SK-N-SH (cell line): ENCODE results near the gene TPGS1. TPM values are rescaled to one million over a fixed set of nuclear protein-coding genes. Genes with fewer than 3 reads are reported as not detected.

Experiments
- CTCF ChIA-PET: fragments of 300-600, 350-600 bp; formaldehyde crosslinking; extraction: SDS; loops from one replicate; lab custom pipeline; 2021; lab: Yijun Ruan, JAX
- POLR2A ChIA-PET: fragments of 350-600 bp; sonication (Branson Sonifier 250); formaldehyde crosslinking; extraction: SDS; loops from one replicate; lab custom pipeline; 2020; ENCODE audit warnings: antibody characterized with exemption, inconsistent platforms; lab: Yijun Ruan, JAX
- DNase-seq: peaks from one replicate; pipeline ENCODE4 v3.0.0; 2012
- H2AFZ ChIP-seq: fragments of 200-600 bp; sonication (generic); 2 replicates; pipeline ENCODE4 v1.8.1; 2016; ENCODE audit warnings: antibody characterized with exemption, mild to moderate bottlenecking, low read depth
- H3F3A ChIP-seq: fragments of 200-600 bp; sonication (generic); replicated peaks from 2 replicates; pipeline ENCODE3; 2016; ENCODE audit warnings: antibody characterized with exemption, mild to moderate bottlenecking; ENCODE audit not compliant: insufficient read depth
- H3K27ac ChIP-seq, 2 experiments: fragments of 200-500 bp in 1 of 2; fragments of 200-600 bp in 1 of 2; sonication (Bioruptor generic) in 1 of 2; sonication (generic), shearing (Covaris generic) in 1 of 2; 2 replicates each; pipeline versions ENCODE4 v1.5.1 to v1.6.1; 2014 to 2016; ENCODE audit warnings: low read depth in 2 of 2, inconsistent platforms in 1 of 2, low read length in 1 of 2, mild to moderate bottlenecking in 1 of 2, mixed read lengths in 1 of 2
- H3K27me3 ChIP-seq: fragments of 200-600 bp; sonication (generic), shearing (Covaris generic); 2 replicates; pipeline ENCODE4 v1.6.1; 2016; ENCODE audit warnings: mixed run types; ENCODE audit not compliant: insufficient read depth
- H3K36me3 ChIP-seq, 2 experiments: fragments of 200-500 bp in 1 of 2; fragments of 200-600 bp in 1 of 2; sonication (Bioruptor generic) in 1 of 2; sonication (generic) in 1 of 2; replicated peaks in 1 of 2; 2 replicates each; pipeline versions ENCODE3 to v1.5.1; 2014 to 2016; ENCODE audit warnings: low read length in 1 of 2, mild to moderate bottlenecking in 1 of 2; ENCODE audit not compliant: insufficient read depth in 2 of 2, control insufficient read depth in 1 of 2
- H3K4me1 ChIP-seq, 2 experiments: fragments of 200-500 bp in 1 of 2; fragments of 200-600 bp in 1 of 2; sonication (Bioruptor generic) in 1 of 2; sonication (generic), shearing (Covaris generic) in 1 of 2; 2 replicates each; pipeline versions ENCODE4 v1.5.1 to v1.6.1; 2014 to 2016; ENCODE audit warnings: low read depth in 1 of 2, low read length in 1 of 2, mixed run types in 1 of 2; ENCODE audit not compliant: insufficient read depth in 2 of 2, control insufficient read depth in 1 of 2
- H3K4me2 ChIP-seq: fragments of 200-600 bp; sonication (generic), shearing (Covaris generic); 2 replicates; pipeline ENCODE4 v1.6.1; 2017; ENCODE audit warnings: mixed run types
- H3K4me3 ChIP-seq, 2 experiments: fragments of 200-500 bp in 1 of 2; fragments of 200-600 bp in 1 of 2; sonication (Bioruptor generic) in 1 of 2; sonication (generic), shearing (Covaris generic) in 1 of 2; 2 replicates each; pipeline versions ENCODE4 v1.5.1 to v1.8.1; 2014 to 2016; ENCODE audit warnings: low read depth in 2 of 2, inconsistent platforms in 1 of 2, low read length in 1 of 2, mild to moderate bottlenecking in 1 of 2, mixed read lengths in 1 of 2, moderate library complexity in 1 of 2
- H3K79me2 ChIP-seq: fragments of 200-600 bp; sonication (generic); 2 replicates; pipeline ENCODE4 v1.8.1; 2017; ENCODE audit warnings: mild to moderate bottlenecking; ENCODE audit not compliant: insufficient read depth
- H3K9ac ChIP-seq: fragments of 200-600 bp; sonication (generic); 2 replicates; pipeline ENCODE4 v1.6.1; 2017; ENCODE audit warnings: mixed run types
- H3K9me2 ChIP-seq: fragments of 200-600 bp; sonication (generic); 2 replicates; pipeline ENCODE4 v1.6.1; 2017; ENCODE audit warnings: mixed run types
- H3K9me3 ChIP-seq: fragments of 200-600 bp; sonication (generic); 2 replicates; pipeline ENCODE4 v1.6.1; 2017; ENCODE audit warnings: mixed run types, mild to moderate bottlenecking, moderate library complexity
- H4K20me1 ChIP-seq: fragments of 200-600 bp; sonication (generic); 2 replicates; pipeline ENCODE4 v1.6.1; 2017; ENCODE audit warnings: mild to moderate bottlenecking, mixed run types; ENCODE audit not compliant: insufficient read depth
- CHD2 ChIP-seq: fragments of 150-350 bp; IDR thresholded peaks from 2 replicates; pipeline ENCODE4 v1.6.1; 2018; ENCODE audit warnings: low read length; ENCODE audit not compliant: partially characterized antibody
- CTCF ChIP-seq: fragments of 200-600 bp; sonication (generic); IDR thresholded peaks from 2 replicates; pipeline ENCODE4 v1.6.1; 2017; ENCODE audit warnings: antibody characterized with exemption, mild to moderate bottlenecking, moderate library complexity
- FOSL2 ChIP-seq: IDR thresholded peaks from 2 replicates; pipeline ENCODE4 v1.4.0; 2012; ENCODE audit warnings: low read depth, mild to moderate bottlenecking, moderate library complexity, borderline replicate concordance
- FOXJ3 ChIP-seq: sonication (generic); formaldehyde crosslinking; IDR thresholded peaks from 2 replicates; pipeline ENCODE4 v1.5.1; 2020; ENCODE audit warnings: mild to moderate bottlenecking, missing genetic modification reagents
- GABPA ChIP-seq: IDR thresholded peaks from 2 replicates; pipeline ENCODE4 v1.4.0; 2012; ENCODE audit warnings: low read depth, mild to moderate bottlenecking
- MXI1 ChIP-seq: IDR thresholded peaks from 2 replicates; pipeline ENCODE4 v1.6.1; 2012; ENCODE audit warnings: mild to moderate bottlenecking, low read depth, low read length, improper control_type of control experiment
- NRF1 ChIP-seq: IDR thresholded peaks from 2 replicates; pipeline ENCODE4 v1.6.1; 2012; ENCODE audit warnings: low read depth, mild to moderate bottlenecking, low read length
- RAD21 ChIP-seq: IDR thresholded peaks from 2 replicates; pipeline ENCODE4 v1.6.1; 2012; ENCODE audit warnings: mild to moderate bottlenecking, low read length
- RFX5 ChIP-seq: IDR thresholded peaks from 2 replicates; pipeline ENCODE4 v1.6.1; 2012; ENCODE audit warnings: mild to moderate bottlenecking, improper control_type of control experiment, low read length
- SIN3A ChIP-seq: IDR thresholded peaks from 2 replicates; pipeline ENCODE4 v1.6.1; 2012; ENCODE audit warnings: low read depth, mild to moderate bottlenecking, low read length, moderate library complexity, borderline replicate concordance
- SMC3 ChIP-seq: IDR thresholded peaks from 2 replicates; pipeline ENCODE4 v1.6.1; 2012; ENCODE audit warnings: low read depth, low read length, improper control_type of control experiment
- USF2 ChIP-seq: fragments of 150-350 bp; IDR thresholded peaks from 2 replicates; pipeline ENCODE4 v1.6.1; 2017; ENCODE audit warnings: antibody characterized with exemption, low read length, low read depth, borderline replicate concordance
- WGBS: methylation state at CpG from one replicate; pipeline ENCODE4 v1.1.6; 2017; ENCODE audit warnings: low lambda C conversion rate; 5-methylcytosine and 5-hydroxymethylcytosine counted together
- polyA plus RNA-seq, 3 experiments: library from polyadenylated mRNA; depleted of rRNA; stranded (reverse); fragments of >200 nt; gene quantifications; 2 replicates each; pipeline ENCODE4 v1.2.3, GENCODE V29; 2012
- TF ChIP-seq, protein P1 (sequence below): IDR thresholded peaks from 2 replicates; pipeline ENCODE4 v1.4.0; 2012; ENCODE audit warnings: low read depth

TPGS1 gene
- polyA plus RNA-seq, 1 of the 3 experiments (the other 2 are of a cell fraction): 31.0 TPM

DNA sequence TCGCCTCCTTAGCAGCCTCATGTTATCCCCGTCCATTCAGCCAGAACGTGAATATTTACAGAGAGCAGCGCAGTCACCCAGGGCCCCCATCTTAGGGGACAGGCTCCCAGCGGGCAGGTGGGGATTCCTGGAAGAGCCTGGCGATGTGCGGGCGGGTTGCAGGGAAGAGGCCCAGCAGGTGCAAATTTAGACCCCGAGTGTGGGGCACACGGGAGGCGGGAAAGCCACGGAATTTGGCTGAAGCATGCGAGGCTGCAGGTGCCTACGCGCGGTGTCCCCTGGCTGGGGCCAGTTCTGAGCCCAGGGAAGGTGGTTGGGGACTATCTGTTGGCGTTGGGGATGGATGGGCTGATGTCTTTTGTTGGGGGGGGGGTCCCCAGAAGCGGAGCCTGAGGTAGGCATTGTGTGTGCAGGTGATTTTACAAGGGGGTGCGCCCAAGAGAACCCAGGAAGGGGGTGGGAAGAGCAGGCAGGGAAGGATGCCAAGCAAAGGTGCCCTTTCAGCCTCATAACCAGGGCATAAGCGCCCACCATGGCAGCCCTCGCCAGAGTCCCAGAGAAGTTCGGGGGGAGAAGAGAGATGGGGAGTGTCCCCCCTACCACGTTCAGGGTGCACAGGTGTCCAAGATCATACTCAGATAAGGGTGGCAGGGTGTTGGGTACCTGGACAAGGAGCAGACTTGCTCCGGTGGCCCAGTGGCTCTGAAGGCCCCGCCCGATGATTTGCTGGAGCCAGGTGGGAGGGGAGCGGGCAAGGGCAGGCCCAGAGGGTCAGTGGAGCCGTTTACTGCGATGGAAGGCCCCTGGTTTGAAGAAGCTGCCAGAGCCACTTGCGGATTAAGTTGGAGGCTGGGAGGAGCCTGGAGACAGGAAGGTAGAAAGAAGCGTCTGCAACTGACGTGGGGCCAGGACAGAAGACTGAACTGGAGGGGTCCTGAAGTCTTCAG is 1.2 kb downstream of the TPGS1 start:
- Histone ChIP-seq H3K79me2 (peaks cover 16% of the 10 kb centered on the region), H2AFZ (0 out of 2 replicates have a peak overlapping the region, but pooled peaks have one; percentile 45), H3F3A (peaks cover 5% of the 10 kb centered on the region), H3K9me3 (no peaks in the 10 kb centered on the region), H3K4me2 (peak overlapping the region; percentile 97), H3K36me3 (peaks cover 0 to 5% of the 10 kb centered on the region in 2 experiments), H3K27me3 (no peaks in the 10 kb centered on the region), H3K4me3 (peak overlapping the region; percentile 96 to 98), H4K20me1 (peaks cover 5% of the 10 kb centered on the region; the same call in 1 of the 2 replicates), H3K27ac (peak overlapping the region in 1 of 2 experiments; percentile 44; a peak in 1 of 4 replicates), H3K4me1 (peaks cover 3 to 13% of the 10 kb centered on the region in 2 experiments; a peak in 1 of 4 replicates), H3K9me2 (no peaks in the 10 kb centered on the region), H3K9ac (peak overlapping the region; percentile 97)
- POLR2A ChIA-PET: no interaction called here
- CTCF ChIA-PET: interaction anchor here (0.8 to 3.8 kb wide), 6 partner anchors 14 to 125 kb away, joined by 4 to 71 read pairs (median 32); partner anchors contain the start of genes CDC34 and MADCAM1
- 53% methylated on average over 25 of the region's 32 CpGs for WGBS
- no peak for TF ChIP-seq FOXJ3 (CRISPR knock-in tag)
- no peak for DNase-seq

GRCh38 chr19:510606-511100 is 3.4 kb downstream of the TPGS1 start:
- Histone ChIP-seq H3K9me2 (no peaks in the 10 kb centered on the region), H2AFZ (no peak overlapping the region), H3K4me2 (no peak overlapping the region), H3F3A (peaks cover 5% of the 10 kb centered on the region), H3K4me1 (peaks cover 3 to 13% of the 10 kb centered on the region in 2 experiments; a peak in 1 of 4 replicates), H3K4me3 (peak overlapping the region in 1 of 2 experiments; percentile 50; a peak in 1 of 4 replicates), H3K36me3 (peaks cover 0 to 5% of the 10 kb centered on the region in 2 experiments), H3K79me2 (peaks cover 18% of the 10 kb centered on the region), H3K27ac (peak overlapping the region in 1 of 2 experiments; percentile 28; a peak in 1 of 4 replicates), H4K20me1 (peaks cover 5% of the 10 kb centered on the region; the same call in 1 of the 2 replicates), H3K9ac (no peak overlapping the region), H3K9me3 (no peaks in the 10 kb centered on the region), H3K27me3 (no peaks in the 10 kb centered on the region)
- DNase-seq: peak; percentile 93
- ChIA-PET CTCF (interaction anchor here (0.6 to 3.6 kb wide), 33 partner anchors 12 to 429 kb away, joined by 3 to 71 read pairs (median 4); partner anchors contain the start of genes BSG, CDC34 and SHC2), POLR2A (interaction anchor here (0.7 kb wide), 2 partner anchors 18 to 20 kb away, joined by 3 read pairs; no protein-coding TSS in a partner anchor)
- WGBS: 97% methylated on average over 3 of the region's 21 CpGs
- TF ChIP-seq CTCF (peak; percentile 92), MXI1 (peak; percentile 55; the same call in 1 of the 2 replicates), USF2 (peak; percentile 22; the same call in 1 of the 2 replicates), CHD2 (peak; percentile 30), GABPA (no peak), SMC3 (peak; percentile 33; the same call in 1 of the 2 replicates), RFX5 (no peak), FOSL2 (no peak), SIN3A (peak; percentile 71; the same call in 1 of the 2 replicates), RAD21 (peak; percentile 63), NRF1 (no peak)
- TF ChIP-seq, protein P1, sequence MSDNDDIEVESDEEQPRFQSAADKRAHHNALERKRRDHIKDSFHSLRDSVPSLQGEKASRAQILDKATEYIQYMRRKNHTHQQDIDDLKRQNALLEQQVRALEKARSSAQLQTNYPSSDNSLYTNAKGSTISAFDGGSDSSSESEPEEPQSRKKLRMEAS: peak; percentile 74
